Left lung (tissue), 10 donors: ENCODE results near the gene RC3H1. TPM values are rescaled to one million over a fixed set of nuclear protein-coding genes. Genes with fewer than 3 reads are reported as not detected.
A peak's percentile ranks its signal among the peaks of the same experiment; 100 is the strongest.
"Not testable (repeated sequence)": the region's sequence is repeated elsewhere in the genome, so short reads cannot be mapped to it uniquely, and the experiment has no call there.

ENCODE experiments used
- ATAC-seq: fragments of 200-7000 bp; cut with Tn5 transposase; one replicate; pipeline ENCODE4 v1.9.1; 2020; ENCODE audit warnings: moderate library complexity
- DNase-seq, 4 donors: peaks; one replicate each; pipeline ENCODE4 v3.0.0-alpha.2; 2013 to 2020
- H3K27ac ChIP-seq, 2 donors: fragments of 200-600 bp; sonication (generic) in 1 of 2; one replicate each; pipeline versions ENCODE4 v1.5.0 to v1.8.0; 2020 to 2021
- H3K27me3 ChIP-seq, 2 donors: fragments of 200-600 bp; sonication (generic) in 1 of 2; one replicate each; pipeline versions ENCODE4 v1.5.0 to v1.8.0; 2020 to 2021
- H3K36me3 ChIP-seq, 2 donors: fragments of 200-600 bp; sonication (generic) in 1 of 2; one replicate each; pipeline versions ENCODE4 v1.5.0 to v1.8.0; 2020 to 2021
- H3K4me1 ChIP-seq, 2 donors: fragments of 200-600 bp; one replicate each; pipeline ENCODE4 v1.8.0; 2021
- H3K4me3 ChIP-seq, 2 donors: fragments of 200-600 bp; sonication (generic) in 1 of 2; one replicate each; pipeline versions ENCODE4 v1.5.0 to v1.8.0; 2020 to 2021; ENCODE audit warnings: mild to moderate bottlenecking in 1 of 2
- H3K9me3 ChIP-seq, 2 donors: fragments of 200-600 bp; sonication (generic) in 1 of 2; one replicate each; pipeline versions ENCODE4 v1.5.0 to v1.8.0; 2020 to 2021
- CTCF ChIP-seq, 2 donors: fragments of 200-600 bp; sonication (generic) in 1 of 2; IDR thresholded peaks; one replicate each; pipeline versions ENCODE4 v1.5.0 to v1.8.0; 2021; ENCODE audit warnings: antibody characterized with exemption in 2 of 2
- intact Hi-C, 2 donors: fragments of 100-400 bp; cut with DNase I; formaldehyde crosslinking; loops; one replicate each; pipeline versions ENCODE4 v1.11.2 to v1.14.2; 2022
- polyA plus RNA-seq, 6 donors: library from polyadenylated mRNA; unstranded; fragments of 120-200 nt; gene quantifications; one replicate each; pipeline ENCODE4 v1.2.1, GENCODE V29; 2013; ENCODE audit not compliant: insufficient read length in 6 of 6
- total RNA-seq, 2 donors: library from RNA; stranded (reverse); fragmentation: NEBNext Ultra II Directional; extraction: Animal tissue kit (Norgen Biotek cat#: 25700); gene quantifications; one replicate each; pipeline ENCODE4 v1.2.1, GENCODE V29; 2021
- donor health status: DM: no; HTN: yes; CAD: no.
- donor health status: DM: no; HTN: no; CAD: no.

Gene RC3H1
- total and polyA plus RNA-seq, 8 donors: 13.3 to 35.7 (median 14.0) TPM

DNA sequence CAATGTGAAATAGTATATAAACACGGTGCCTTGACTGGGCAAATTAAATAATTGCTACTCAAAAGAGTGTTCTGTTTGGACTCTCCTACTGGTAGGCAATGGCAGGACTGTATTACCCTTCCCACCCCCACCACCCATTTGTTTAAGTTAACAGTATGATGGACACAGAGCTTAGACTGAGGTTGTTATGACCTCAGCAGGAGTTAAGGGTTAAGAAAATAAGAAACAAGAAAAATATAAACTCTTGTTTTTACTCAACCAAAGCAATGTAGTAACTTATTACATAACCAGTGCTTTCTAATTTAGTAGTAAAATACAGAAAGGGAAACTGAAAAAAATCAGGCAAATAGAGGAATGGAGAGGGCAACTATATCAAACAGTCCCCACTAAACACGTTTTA is 85.1 kb downstream of the RC3H1 start:
- no peaks in the 10 kb centered on the region for H3K27me3 ChIP-seq
- TF ChIP-seq CTCF (IDR thresholded peaks at IDR 0.05): no peak
- DNase-seq (no peak), ATAC-seq (no peak)
- H3K9me3 ChIP-seq: no peaks in the 10 kb centered on the region
- intact Hi-C loops: no loop called here
- H3K36me3 ChIP-seq: peaks cover 0 to 84% of the 10 kb centered on the region in 2 donors
- H3K27ac ChIP-seq: no peak overlapping the region
- no peak overlapping the region for H3K4me3 ChIP-seq
- no peaks in the 10 kb centered on the region for H3K4me1 ChIP-seq

DNA sequence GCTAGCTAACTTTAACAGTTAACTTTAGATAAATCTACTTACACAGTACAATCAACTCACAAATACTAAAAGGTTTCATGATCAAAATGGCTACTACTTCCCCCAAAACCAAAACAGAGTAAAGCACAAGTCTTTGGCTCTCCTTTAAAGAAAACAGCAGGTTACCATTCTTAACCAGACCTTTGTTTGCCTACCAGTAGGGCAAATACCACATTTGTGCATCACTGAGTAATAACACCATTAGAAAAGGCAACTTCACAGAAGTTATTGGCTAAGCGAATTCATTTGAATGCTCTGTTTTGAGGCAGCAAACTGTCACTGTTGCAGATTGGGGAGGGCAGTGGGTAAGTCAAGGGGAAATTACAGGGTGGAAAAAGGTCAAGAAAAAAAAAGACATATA is 87.7 kb downstream of the RC3H1 start:
- Histone ChIP-seq H3K4me3 (no peak overlapping the region), H3K27me3 (no peaks in the 10 kb centered on the region), H3K36me3 (peaks cover 0 to 72% of the 10 kb centered on the region in 2 donors), H3K4me1 (no peaks in the 10 kb centered on the region), H3K9me3 (no peaks in the 10 kb centered on the region), H3K27ac (no peak overlapping the region)
- intact Hi-C loops: no loop called here
- no peak for TF ChIP-seq CTCF (IDR thresholded peaks at IDR 0.05)
- ATAC-seq: no peak
- no peak for DNase-seq

- DNase-seq, H3K27ac ChIP-seq, ATAC-seq, intact Hi-C loops, H3K27me3 ChIP-seq, H3K4me3 ChIP-seq, H3K4me1 ChIP-seq, H3K9me3 ChIP-seq: not testable (repeated sequence)
- peaks cover 0 to 33% of the 10 kb centered on the region in 2 donors for H3K36me3 ChIP-seq
Observed at GRCh38 chr1:173930541-173930940, 91.6 kb downstream of the RC3H1 start.

DNA sequence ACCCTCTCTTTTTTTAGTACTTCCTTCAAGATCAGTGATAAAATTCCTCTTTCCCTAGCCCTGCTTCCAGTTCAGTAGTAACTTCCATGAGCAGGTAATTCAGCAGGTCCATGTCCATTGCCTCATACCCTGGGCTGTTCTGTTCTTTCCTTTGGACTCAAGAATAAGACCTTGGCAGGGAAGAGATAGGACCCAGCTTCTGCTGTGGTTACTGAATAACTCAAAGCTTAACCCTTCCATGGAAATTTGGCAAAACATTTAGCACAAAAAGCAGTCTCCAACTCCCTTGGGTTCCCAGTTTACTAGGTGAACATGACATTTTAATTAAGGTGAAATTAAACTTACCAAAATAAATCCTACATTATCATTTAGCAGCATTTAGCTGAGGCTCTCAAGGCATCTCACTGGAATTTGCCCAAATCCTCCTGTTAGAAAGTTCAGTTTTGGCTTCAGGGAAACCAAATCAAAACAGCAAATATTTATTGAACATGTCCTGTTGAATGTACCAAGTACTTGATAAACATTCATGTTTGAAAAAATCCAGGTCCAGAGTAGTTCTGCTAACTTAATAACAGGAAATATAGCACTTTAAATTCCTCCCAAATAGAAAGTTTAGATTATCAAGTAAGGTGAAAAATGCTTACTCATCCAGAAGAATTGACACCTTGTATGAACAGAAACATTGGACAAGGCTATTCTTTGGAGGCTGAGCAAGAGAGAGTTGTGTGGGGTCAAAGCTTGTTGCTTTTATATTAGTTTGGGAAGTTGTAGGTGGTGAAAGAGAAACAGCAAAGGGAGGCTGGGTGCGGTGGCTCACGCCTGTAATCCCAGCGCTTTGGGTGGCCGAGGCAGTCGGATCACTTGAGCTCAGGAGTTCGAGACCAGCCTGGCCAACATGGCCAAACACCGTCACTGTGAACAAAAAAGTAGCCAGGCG is 96.6 kb downstream of the RC3H1 start:
- Histone ChIP-seq H3K9me3 (no peaks in the 10 kb centered on the region), H3K4me3 (no peak overlapping the region), H3K36me3 (peaks cover 0 to 3% of the 10 kb centered on the region in 2 donors), H3K4me1 (no peaks in the 10 kb centered on the region), H3K27me3 (no peaks in the 10 kb centered on the region), H3K27ac (no peak overlapping the region)
- peak in 1 of 4 donors; percentile 63 for DNase-seq
- no peak for ATAC-seq
- intact Hi-C loops: no loop called here
- TF ChIP-seq CTCF (IDR thresholded peaks at IDR 0.05): no peak

GRCh38 chr1:173920861-173921260 is 101.3 kb downstream of the RC3H1 start:
- H3K9me3 ChIP-seq: no peaks in the 10 kb centered on the region
- intact Hi-C loops: no loop called here
- ATAC-seq (no peak), DNase-seq (no peak)
- H3K4me3 ChIP-seq: no peak overlapping the region
- no peak for TF ChIP-seq CTCF (IDR thresholded peaks at IDR 0.05)
- no peaks in the 10 kb centered on the region for H3K27me3 ChIP-seq
- H3K27ac ChIP-seq: no peak overlapping the region
- no peaks in the 10 kb centered on the region for H3K36me3 ChIP-seq
- H3K4me1 ChIP-seq: no peaks in the 10 kb centered on the region
